HepG2 (cell line): Measurements from ENCODE around the gene FBXO7. TPM values are rescaled to one million over a fixed set of nuclear protein-coding genes. Genes with fewer than 3 reads are reported as not detected.
A peak's percentile ranks its signal among the peaks of the same experiment; 100 is the strongest.

ENCODE experiments used
- AGO1 ChIP-seq: fragments of 200-400 bp; formaldehyde crosslinking; IDR thresholded peaks from 2 replicates; pipeline ENCODE4 v1.6.1; 2017; ENCODE audit warnings: mild to moderate bottlenecking, low read depth, low read length, moderate library complexity; ENCODE audit not compliant: poor library complexity, severe bottlenecking
- CERS6 ChIP-seq: sonication (generic); formaldehyde crosslinking; IDR thresholded peaks from 2 replicates; pipeline ENCODE4 v1.5.0; 2020; ENCODE audit warnings: missing genetic modification reagents
- CTCF ChIP-seq: sonication (generic); formaldehyde crosslinking; IDR thresholded peaks from 2 replicates; pipeline ENCODE4 v1.5.0; 2020; ENCODE audit warnings: mild to moderate bottlenecking, missing genetic modification reagents, moderate library complexity
- DMTF1 ChIP-seq: sonication (generic); formaldehyde crosslinking; IDR thresholded peaks from 2 replicates; pipeline ENCODE4 v1.4.0; 2020; ENCODE audit warnings: mild to moderate bottlenecking, missing genetic modification reagents
- FOXO4 ChIP-seq: sonication (generic); formaldehyde crosslinking; conservative IDR thresholded peaks from 2 replicates; pipeline ENCODE4 v1.8.1; 2023; ENCODE audit warnings: missing genetic modification reagents
- IRF2 ChIP-seq: IDR thresholded peaks from 2 replicates; pipeline ENCODE4 v1.6.1; 2018; ENCODE audit warnings: missing genetic modification reagents, missing compliant biosample characterization
- KDM5A ChIP-seq: fragments of 200-600 bp; sonication (generic); IDR thresholded peaks from 2 replicates; pipeline ENCODE4 v1.7.0; 2018; ENCODE audit warnings: antibody characterized with exemption, mild to moderate bottlenecking, low read length, borderline replicate concordance
- NAIF1 ChIP-seq: sonication (generic); formaldehyde crosslinking; IDR thresholded peaks from 2 replicates; pipeline ENCODE4 v1.5.0; 2020; ENCODE audit warnings: mild to moderate bottlenecking, missing genetic modification reagents, borderline replicate concordance
- NFIB ChIP-seq: sonication (generic); formaldehyde crosslinking; IDR thresholded peaks from 2 replicates; pipeline ENCODE4 v1.9.0; 2021; ENCODE audit warnings: missing genetic modification reagents, mild to moderate bottlenecking, borderline replicate concordance
- RAD21 ChIP-seq: fragments of 450-650 bp; formaldehyde crosslinking; IDR thresholded peaks from 2 replicates; pipeline ENCODE4 v1.5.0; 2020; ENCODE audit warnings: mild to moderate bottlenecking
- STAG1 ChIP-seq: sonication (generic); formaldehyde crosslinking; IDR thresholded peaks from 2 replicates; pipeline ENCODE4 v1.4.0; 2020; ENCODE audit warnings: missing genetic modification reagents
- TEAD2 ChIP-seq: sonication (generic); formaldehyde crosslinking; IDR thresholded peaks from 2 replicates; pipeline ENCODE4 v1.9.0; 2021; ENCODE audit warnings: missing genetic modification reagents
- TSC22D2 ChIP-seq: sonication (generic); formaldehyde crosslinking; IDR thresholded peaks from 2 replicates; pipeline ENCODE4 v1.5.1; 2020; ENCODE audit warnings: missing genetic modification reagents, mild to moderate bottlenecking, borderline replicate concordance
- UBTF ChIP-seq: sonication (generic); formaldehyde crosslinking; IDR thresholded peaks from 2 replicates; pipeline ENCODE4 v1.4.0; 2020; ENCODE audit warnings: mild to moderate bottlenecking, missing genetic modification reagents
- ZBTB14 ChIP-seq: sonication (generic); formaldehyde crosslinking; IDR thresholded peaks from 2 replicates; pipeline ENCODE4 v1.4.0; 2020; ENCODE audit warnings: missing genetic modification reagents
- ZEB1 ChIP-seq: IDR thresholded peaks from 2 replicates; pipeline ENCODE4 v1.6.1; 2012; ENCODE audit warnings: mild to moderate bottlenecking, low read depth, inconsistent platforms; ENCODE audit not compliant: insufficient replicate concordance
- ZNF615 ChIP-seq: sonication (generic); formaldehyde crosslinking; IDR thresholded peaks from 2 replicates; pipeline ENCODE4 v1.5.0; 2020; ENCODE audit warnings: mild to moderate bottlenecking, missing genetic modification reagents, borderline replicate concordance
- polyA plus RNA-seq, 8 experiments: library from polyadenylated mRNA; depleted of rRNA in 3 of 8; stranded (reverse) in 7 of 8; unstranded in 1 of 8; fragments of >200 nt; fragmentation: Illumina TruSeq in 4 of 8; extraction: Trizol in 4 of 8; gene quantifications; 2 replicates each; pipeline versions ENCODE4 v1.2.1 to v1.2.3, GENCODE V29; 2011 to 2016; ENCODE audit warnings: low read depth in 4 of 8, missing spikeins in 1 of 8, mixed read lengths in 1 of 8; ENCODE audit not compliant: insufficient read depth in 1 of 8
- total RNA-seq, 5 experiments: library from RNA; depleted of rRNA; stranded (reverse); fragments of >200 nt; fragmentation: Illumina TruSeq; extraction: Trizol; gene quantifications; 2 replicates each; pipeline ENCODE4 v1.2.3, GENCODE V29; 2016; ENCODE audit warnings: low read depth in 1 of 5

The FBXO7 gene
- total and polyA plus RNA-seq, 2 of the 13 experiments (the other 11 are each of a cell fraction or from before 2014, with no cell fraction given) = 105 to 172 TPM

- TF ChIP-seq DMTF1 (CRISPR knock-in tag) (no peak), AGO1 (peak; percentile 71), CTCF (CRISPR knock-in tag) (peak; percentile 78), FOXO4 (no peak), CERS6 (CRISPR knock-in tag) (no peak), KDM5A (no peak), ZEB1 (no peak), NFIB (CRISPR knock-in tag) (no peak), IRF2 (CRISPR knock-in tag) (peak; percentile 52; the same call in 1 of the 2 replicates), NAIF1 (CRISPR knock-in tag) (peak; percentile 24; the same call in 1 of the 2 replicates), TSC22D2 (0 out of 2 replicates have a peak, but pooled peaks have one; percentile 23), ZBTB14 (CRISPR knock-in tag) (no peak), ZNF615 (CRISPR knock-in tag) (no peak), RAD21 (CRISPR knock-in tag) (0 out of 2 replicates have a peak, but pooled peaks have one; percentile 48), STAG1 (CRISPR knock-in tag) (peak; percentile 68), TEAD2 (CRISPR knock-in tag) (no peak), UBTF (peak; percentile 49)
Measured at GRCh38 chr22:32531931-32532819, 57.6 kb downstream of the FBXO7 start (continued).
